GM12891 (cell line): ENCODE data around the gene DNHD1.

Experiments used
- POLR2A ChIP-seq: IDR thresholded peaks from 2 replicates; pipeline ENCODE4 v1.6.1; 2011; ENCODE audit warnings: low read depth, low read length, control low read depth
- POLR2AphosphoS5 ChIP-seq: IDR thresholded peaks from 2 replicates; pipeline ENCODE4 v1.6.1; 2011; ENCODE audit warnings: low read depth, low read length, control low read depth
- POU2F2 ChIP-seq: IDR thresholded peaks from 2 replicates; pipeline ENCODE4 v1.6.1; 2011; ENCODE audit warnings: low read depth, mild to moderate bottlenecking, control low read depth, low read length, moderate library complexity
- TAF1 ChIP-seq: IDR thresholded peaks from 2 replicates; pipeline ENCODE4 v1.6.1; 2011; ENCODE audit warnings: low read depth, low read length, control low read depth

DNA sequence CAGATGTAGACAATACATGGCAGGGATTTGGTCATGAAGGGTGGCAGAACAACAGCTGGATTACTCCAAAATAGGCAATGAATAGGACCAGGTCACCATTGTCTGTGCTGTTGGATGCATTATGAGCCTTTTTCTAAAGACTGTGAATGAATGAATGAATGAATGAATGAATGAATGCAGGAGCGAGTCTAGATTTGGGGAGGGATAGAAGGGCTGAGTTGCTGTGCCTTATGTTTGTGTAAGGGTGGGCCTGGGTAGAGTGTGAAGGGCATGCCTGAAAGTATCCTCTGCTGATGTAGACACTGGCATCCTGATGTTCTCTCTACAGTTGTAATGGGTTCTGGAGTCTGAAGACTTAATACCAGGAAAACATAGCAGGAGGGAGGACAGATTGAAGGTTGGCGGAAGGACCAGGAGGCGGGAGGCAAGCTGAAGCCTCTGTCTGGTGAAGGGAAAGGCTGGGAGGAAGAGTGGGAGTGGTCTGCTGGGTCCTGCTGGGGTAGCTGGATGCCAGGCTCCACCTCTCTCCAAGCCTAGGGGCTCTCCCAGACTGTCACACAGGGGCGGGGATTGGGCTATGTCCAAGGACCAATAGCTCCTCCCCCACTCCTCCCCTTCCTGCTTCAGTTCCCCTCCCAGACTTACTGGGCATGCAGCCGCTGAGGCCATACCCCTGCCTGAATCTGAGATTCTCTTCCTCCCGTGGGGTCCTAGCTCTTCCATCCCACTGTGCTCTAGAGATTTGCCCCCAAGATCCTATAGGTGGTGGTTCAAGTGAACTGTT lies 28.2 kb upstream of the DNHD1 start:
- TF ChIP-seq POLR2A (no peak), TAF1 (no peak), POLR2AphosphoS5 (no peak), POU2F2 (no peak)
